ENCODE results near the gene PTRH1.
"Not testable (repeated sequence)": the region's sequence is repeated elsewhere in the genome, so short reads cannot be mapped to it uniquely, and the experiment has no call there.

Gene PTRH1

DNA sequence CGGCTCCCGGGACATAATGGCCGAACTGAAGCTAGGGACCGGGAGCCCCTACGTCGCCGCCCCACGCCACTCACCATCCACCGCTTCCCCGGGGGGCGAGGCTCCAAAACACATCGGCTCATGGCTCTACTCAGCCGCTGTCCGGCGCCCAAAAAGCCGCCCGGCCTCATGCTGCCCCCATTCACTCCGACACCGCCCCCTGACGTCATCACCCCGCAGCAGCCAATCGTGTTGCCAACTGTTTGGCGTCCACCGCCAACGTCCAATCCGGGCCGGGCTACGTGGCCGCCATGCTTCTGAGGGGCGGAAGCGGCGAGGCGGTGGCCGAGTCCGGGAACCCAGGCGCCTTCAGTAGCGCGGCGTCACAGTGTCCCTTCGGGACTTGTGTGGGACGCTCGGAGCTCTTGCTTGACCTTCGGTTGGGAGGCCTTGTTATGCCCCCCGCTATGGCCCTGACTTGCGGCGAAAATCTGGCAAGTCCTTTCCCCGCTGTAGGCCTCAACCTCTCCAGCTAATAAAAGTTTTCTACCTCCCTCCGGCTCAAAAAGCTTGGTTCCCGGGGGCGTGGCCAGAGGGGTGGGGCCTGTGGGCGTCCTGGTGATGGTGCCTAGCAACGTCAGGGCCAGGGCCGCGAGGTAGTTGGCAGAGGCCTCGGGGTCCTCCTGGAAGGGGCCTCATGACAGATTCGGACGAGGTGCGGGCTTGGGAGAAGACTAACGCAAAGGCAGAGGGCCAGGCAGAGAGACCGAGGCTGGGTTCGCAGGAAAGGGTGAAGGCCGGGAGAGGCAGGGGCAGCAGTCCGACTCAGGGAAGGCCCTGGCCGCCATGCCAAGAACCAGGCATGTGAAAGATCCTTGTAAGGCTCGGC lies at the start of gene PTRH1, which contains the start of gene TTC16:
Gene PTRH1, minus strand, starts transcription at position 194 of the 868 bp plus-strand sequence. Its CDS starts 24 bp downstream, at position 170.
Gene TTC16, plus strand, starts transcription at position 610 of the 868 bp plus-strand sequence. Its CDS starts 67 bp downstream, at position 677.
- peak; percentile 98 for DNase-seq

- peak; percentile 55 to 59 for DNase-seq
These were observed 48.5 kb upstream of the PTRH1 start for GRCh38 chr9:127763918-127764384.

DNA sequence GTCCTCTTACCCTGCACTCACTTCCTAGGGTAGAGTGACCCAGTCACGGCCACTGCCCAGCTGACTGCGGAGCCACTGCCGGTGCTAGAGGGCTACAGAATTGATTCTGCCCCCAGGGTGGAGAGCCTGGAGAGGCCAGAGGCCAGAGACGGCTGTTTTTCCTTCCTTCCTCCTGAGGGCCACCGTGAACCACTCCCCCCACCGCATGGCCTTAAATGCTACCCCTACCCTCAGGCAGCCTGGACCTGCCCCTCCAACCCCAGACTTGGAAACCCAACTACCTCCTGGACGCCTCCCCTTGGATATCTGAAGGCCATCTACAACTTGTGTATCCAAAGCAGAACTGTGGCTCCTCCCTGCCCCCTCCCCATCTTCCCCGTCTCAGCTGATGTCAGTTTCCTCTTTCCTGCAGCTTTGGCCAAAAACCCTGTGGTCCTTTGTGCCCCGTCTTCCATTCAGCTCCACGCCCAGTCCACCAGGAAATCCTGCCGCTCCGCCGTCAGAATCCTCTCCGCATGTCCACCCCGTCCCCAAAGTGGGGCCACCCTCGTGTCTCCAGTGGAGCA lies 46.7 kb upstream of the PTRH1 start:
- no peak for DNase-seq

DNA sequence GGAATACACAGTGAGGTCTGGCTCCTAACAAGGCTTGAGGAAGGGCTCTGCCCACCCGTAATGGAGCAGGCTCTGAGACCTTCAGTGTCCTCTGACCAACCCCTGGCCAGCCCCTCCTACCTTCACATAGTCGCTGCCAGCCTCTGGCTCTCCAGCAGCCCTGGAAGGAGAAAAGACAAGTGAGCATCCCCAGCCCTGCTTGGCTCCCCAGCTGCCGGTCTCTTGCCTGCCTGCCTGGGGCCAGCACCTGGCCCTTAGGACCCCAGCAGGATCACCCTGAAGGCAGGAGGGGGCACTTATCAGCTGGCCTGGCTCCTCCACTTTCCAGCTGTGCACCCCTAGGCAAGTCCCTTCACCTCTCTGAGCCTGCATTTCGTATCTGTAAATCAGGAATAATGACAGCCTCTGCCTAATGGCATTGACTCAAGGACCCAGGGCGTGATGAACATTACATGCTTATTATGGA lies 46.1 kb upstream of the PTRH1 start:
- no peak for DNase-seq

- no peak for DNase-seq
These were observed 45.6 kb upstream of the PTRH1 start for GRCh38 chr9:127761061-127761460.

DNA sequence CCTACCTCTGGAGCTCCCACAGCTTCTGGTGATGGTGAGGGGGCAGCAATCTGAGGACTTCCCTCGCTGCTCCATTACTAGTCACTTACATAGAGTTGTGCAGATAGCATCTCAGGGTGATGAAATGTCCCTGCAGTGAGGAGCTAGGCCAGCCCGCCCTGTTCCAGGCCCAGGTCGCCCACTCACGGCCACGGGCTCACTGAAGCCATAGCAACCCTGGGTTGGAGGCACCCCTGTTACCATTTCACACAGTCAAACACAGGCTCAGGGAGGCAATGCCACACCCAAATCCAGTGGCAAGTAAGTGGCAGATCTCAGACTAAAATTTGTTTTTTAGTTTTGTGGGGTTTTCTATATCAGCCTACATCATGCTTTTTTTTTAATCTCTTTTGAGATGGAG lies 43.4 kb upstream of the PTRH1 start:
- no peak for DNase-seq

DNA sequence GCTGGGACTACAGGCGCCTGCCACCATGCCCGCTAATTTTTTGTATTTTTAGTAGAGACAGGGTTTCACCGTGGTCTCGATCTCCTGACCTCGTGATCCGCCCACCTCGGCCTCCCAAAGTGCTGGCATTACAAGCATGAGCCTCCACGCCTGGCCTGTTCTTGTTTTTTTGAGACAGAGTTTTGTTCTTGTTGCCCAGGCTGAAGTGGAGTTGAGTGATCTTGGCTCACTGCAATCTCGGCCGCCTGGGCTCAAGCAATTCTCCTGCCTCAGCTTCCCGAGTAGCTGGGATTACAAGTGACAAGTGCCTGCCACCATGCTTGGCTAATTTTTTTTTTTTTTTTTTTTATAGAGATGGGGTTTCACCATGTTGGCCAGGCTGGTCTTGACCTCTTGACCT lies 41.3 kb upstream of the PTRH1 start:
- DNase-seq = not testable (repeated sequence)

- DNase-seq = no peak
These were observed 40.8 kb upstream of the PTRH1 start for GRCh38 chr9:127756233-127756632.

DNA sequence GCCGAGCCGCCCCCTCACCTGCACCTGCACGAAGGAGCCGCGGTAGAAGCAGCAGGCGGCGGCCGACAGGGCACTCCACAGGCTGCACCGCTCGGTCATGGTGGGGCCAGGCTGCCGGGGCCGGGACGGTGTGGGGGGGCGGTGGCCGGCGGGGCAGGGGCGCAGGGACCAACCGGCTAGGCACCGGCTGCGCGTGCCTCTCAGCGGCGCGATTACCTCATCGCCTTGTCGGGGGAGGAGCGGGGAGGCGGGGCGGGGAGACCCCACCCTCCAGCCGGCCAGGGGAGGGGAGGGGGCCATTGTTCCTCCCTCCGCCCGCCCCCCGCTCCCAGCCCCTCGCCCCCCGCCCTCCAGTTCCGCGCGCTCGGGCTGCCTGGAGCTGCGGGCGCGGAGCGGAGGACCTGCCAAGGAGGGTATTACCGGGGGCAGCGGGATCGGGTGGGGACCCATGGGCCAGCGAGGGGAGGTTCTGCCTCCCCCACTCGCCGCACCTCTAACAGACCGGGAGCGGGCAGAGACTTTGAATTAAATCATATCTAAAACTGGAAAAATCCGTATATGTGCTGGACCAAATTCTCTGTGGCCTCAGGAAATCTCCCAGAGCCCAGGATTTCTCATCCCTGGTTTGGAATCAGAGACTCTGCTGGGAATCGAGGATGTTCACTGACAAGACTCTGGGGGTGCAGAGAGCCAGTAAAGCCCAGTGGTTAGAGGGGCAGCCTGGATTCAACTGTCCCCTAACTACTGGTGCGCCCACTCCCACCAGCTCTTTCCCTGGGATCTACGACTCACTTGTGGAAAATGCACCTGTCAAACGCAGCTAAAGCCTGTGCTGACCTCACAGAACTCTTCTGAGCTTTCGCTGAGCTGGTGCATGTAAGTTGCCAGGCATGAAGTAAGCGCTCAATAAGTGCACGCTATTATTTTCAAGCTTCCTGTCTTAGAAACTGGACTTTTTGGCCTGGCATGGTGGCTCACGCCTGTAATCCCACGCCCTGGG lies 39.9 kb upstream of the PTRH1 start:
- no peak for DNase-seq

DNA sequence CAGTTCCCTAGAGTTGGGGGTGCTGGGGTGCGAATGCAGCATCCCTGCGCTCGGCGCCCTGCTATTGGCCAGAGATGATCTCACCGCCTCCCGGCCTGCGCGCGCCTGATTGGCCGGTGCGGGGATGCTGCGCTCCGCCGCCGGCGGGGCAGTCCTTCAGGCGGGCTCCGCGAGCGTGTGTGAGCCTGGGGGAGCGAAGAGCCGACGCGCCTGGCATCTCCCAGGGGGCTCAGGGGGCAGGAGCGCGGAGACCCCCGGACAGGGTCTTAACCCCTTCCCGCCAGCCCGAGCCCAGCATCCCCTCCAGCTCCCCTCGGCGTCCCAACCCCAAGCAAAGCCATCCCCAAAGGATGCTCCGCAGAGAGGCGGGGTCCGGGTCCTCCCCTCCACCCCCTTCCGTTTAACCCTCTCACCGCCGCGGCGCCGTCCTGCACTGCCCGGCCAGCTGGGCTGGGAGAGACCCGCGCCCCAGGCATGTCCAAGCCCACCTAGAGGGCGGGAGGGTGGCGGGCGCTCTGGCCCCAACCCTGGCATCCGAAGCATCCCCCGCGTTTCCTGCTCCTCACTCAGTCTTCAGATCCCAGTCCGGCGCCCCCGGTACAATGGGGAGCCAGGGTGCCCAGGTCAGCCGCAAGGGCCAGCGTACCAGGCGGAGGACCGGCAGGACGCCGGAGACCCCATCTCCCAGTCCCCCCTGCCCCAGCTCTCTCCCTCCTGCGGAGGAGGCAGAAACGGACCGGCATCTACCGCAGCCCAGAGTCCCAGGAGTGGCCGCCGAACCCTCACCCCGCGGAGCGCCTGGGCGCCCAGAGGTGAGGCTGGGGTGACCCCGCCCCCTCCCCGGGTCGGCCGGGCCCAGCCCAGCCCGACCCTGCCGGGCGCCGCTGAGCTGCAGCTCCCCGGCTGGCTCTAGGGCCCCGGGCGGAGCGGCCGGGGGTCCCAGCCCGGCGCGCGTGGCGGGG lies 38.9 kb upstream of the PTRH1 start:
- DNase-seq = no peak

- no peak for DNase-seq
These were observed 38.2 kb upstream of the PTRH1 start for GRCh38 chr9:127753622-127754021.

DNA sequence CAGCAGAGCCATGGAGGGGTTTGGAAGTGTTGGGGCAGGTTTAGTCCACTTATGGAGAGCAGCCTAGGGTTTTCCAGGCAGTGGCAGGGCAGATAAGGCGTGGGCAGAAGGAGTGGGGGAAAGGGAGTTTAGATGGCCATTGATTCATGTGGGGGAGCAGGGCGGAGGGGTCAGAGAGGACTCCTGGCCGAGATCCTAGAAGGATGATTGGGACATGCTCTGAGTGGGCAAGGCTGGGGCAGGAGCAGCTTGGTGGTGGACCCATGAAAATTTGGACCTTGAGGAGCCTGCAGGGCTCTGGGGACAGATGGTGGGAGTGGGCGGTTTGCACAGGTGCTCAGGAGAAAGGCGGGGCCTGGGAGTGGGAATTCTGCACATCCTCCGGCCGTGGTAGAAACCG lies 37.7 kb upstream of the PTRH1 start:
- DNase-seq = no peak

GRCh38 chr9:127751269-127752054 lies 36.0 kb upstream of the PTRH1 start:
- no peak for DNase-seq

DNA sequence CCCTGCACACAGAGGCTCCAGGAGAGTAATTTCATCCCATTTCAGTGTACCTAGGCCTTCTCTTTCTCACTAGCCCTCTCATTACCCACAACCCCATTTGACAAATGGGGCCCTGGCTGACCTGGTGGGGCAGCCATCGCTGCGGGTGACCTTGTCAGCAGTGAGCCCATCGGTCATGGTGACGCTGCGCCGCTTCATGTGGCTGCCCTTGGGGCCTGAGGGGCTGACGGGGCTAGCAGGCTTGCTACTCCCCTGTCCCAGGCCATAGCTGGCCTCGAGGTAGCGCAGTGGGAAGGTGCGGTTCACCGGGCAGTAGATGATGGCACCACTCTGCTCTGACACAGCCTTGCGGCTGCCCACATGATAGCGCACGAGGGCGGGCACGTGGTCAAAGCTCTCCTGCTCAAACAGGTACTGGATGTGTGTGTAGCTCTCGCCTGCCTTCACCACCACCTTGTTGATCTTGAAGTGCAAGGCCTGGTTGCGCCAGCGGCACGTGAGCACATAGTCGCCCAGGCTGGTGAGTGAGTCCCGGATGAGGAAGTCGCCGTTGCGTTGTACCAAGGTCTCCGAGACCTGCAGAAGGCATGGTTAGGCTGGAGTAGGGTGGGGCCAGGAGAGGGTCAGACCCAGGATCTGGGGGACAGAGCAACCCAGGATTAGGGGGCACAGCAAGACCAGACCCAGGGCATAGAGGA lies 33.8 kb upstream of the PTRH1 start:
- DNase-seq = no peak

GRCh38 chr9:127746959-127747569 lies 31.6 kb upstream of the PTRH1 start:
- no peak for DNase-seq

- no peak for DNase-seq
These were observed 29.1 kb upstream of the PTRH1 start for GRCh38 chr9:127744398-127745110.

DNA sequence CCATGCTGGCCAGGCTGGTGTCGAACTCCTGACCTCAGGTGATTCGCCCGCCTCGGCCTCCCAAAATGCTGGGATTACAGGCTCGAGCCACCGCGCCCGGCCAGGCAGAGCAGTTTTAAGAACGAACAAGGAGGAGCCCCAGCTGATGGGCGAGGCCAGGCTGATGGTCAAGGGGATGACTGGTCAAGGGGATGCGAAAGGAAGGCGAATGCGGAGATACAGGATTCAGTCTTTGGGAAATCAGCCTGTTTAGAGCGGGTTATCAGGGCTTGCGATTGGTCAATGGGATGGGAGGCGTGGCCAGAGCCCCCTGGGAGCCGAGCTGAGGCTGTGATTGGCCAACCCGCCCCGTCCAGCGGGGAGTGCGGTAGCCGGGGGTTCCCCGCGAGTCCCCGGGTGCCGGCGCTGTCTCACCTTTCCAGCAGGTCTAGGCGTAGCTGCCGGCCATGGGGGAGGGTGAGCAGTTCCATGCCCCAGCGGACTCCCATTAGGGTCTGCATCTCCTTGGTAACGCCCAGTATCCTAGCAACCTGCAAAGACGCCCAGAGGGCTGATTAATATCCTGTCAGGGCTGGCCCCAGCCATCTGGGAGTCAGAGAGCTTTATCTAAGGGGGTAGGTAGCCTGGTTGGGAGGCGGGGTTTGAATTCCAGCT lies 27.1 kb upstream of the PTRH1 start:
- no peak for DNase-seq

- no peak for DNase-seq
These were observed 26.5 kb upstream of the PTRH1 start for GRCh38 chr9:127741831-127742434.

Data from activated T-cell treated with anti-CD3 and anti-CD28 coated beads, Interleukin-2, amount 50 U/mL, for 48 hours (primary cell).